Activated effector memory CD4-positive, alpha-beta T cell treated with Interleukin-2 at 50 U/mL for 16 hours (primary cell): ENCODE data around the gene SLC6A6.
"Not testable (repeated sequence)": the region's sequence is repeated elsewhere in the genome, so short reads cannot be mapped to it uniquely, and the experiment has no call there.

Source experiments
- DNase-seq: peaks from one replicate; pipeline ENCODE4 v3.0.0-alpha.2; 2020

SLC6A6 gene

DNA sequence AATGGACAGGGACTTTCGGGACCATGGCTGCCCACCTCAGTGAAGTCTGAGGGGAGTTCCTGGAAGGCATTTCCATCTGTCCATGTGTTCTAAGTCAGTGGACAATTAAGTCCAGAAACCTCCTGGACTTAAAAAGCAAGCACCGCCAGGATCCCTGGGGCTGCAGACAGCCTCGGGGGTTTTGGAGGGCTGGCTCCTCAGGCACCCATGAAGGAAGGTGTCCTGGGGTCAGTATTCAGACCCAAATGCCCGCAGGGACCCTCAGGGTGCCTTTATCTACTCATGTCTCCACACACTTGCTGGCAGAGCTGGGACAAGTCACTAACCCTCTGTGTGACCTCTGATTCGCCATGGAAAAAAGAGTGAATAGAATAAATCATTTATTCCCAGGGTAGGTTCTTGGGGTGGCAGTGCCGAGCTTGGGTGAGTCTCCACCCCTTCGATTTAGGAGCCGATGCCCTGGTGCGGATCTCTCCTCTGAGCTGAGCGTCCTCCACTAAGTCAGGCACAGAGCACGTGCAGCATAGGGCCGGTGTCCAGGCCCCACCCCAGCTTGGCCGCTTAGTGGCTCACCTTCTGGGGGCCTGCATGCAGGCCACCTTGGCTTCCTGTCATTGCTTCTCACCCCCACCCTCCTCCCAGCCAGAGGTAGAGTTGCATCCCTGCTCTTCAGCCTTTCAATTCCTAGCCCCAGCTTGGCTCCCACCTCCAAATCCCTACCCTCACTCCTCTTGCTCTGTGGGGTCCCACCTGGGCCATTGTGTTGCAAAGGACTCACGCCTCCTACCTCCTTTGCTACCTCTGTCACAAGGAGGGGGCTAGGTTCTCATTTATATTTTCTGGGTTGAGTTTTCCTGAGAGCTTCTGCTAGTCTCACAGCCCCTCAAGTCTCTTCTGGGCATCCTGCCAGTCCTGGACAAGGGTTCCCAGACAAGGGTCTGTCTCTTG lies 19.9 kb downstream of the SLC6A6 start:
- DNase-seq = no peak

DNA sequence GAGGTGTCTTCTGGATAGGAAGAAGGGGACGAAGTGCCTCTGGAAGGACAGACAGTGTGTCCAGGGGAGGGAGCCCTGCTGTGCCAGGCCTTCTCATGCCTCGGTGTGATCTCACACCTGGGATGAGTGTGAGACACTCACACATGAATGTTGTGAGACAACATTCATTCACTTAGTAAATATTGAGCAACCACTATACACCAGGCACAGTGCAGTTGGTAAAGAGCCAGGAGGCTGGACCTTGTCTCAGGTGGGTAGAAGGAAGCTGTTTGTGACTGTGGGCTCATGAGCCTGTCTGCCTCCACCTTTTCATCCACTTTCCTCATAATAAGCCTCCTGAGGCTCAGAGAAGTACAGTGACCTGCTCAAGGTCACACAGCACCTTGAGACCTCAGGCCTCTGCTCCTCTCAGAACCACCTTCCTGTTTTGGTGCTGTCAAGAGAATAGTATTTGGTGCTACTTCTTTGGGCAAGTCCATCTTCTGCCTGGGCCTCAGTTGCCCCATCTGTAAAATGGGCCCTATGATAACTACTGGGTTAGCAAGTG lies 20.9 kb downstream of the SLC6A6 start:
- no peak for DNase-seq

DNA sequence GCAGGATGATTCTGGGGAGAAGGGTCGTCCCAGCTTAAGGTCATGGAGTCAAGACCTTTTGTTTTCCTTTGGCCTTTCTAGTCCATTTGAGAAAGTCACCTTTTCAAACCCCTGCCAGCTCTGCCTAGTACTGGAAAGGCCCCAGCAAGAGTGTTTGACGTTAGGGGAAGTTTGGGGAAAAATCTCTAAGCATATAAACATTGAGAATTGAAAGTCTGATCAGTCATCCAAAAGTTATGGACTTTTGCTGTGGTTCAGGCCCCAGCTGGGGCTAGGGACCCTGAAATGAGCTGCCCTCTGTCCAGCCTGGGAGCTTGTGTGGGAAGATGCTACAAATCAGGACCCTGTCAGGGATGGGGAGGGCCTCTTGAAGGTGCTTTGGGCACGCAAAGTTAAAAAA lies 21.6 kb downstream of the SLC6A6 start:
- DNase-seq = no peak

DNA sequence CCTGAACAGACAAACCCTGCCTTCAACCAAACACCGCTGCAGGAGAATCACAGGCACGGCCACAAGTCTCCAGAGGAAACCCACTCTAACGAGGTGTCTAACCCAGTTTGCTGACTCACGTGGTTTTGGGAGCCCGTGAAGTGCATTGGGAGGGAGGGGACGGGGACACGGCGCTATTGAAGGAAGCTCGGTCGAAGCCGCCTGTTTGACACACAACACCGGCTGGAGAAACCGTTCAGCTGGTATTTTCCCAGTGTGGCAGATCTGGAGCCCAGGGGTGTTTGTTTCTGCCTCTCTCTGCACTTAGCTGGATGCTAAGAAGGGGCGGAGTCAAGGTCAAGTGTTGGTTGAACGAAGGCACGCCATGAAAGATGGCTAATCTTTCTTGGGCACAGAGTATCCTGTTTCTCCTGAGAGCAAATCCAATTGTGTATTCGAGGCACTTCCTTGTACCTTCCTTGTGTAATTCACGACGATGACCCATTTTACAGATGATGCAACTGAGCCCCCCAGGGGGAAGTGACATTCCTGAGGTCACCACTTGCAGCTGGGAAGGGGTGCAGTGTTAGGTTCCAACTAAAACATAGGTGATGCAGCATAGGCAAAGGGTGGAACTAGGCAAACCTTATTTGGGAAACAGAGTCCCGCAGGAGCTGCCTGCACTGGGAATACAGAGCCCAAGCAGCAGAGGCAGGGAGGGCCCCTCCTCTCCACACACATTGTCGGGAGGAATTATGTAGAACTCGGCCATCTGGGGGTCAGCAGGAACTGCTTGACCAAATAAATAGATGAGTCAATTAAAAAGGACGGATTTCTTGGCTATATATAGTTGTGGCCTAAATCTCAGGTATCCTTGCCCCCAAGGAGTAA lies 22.5 kb downstream of the SLC6A6 start:
- DNase-seq = peak; percentile 43

DNA sequence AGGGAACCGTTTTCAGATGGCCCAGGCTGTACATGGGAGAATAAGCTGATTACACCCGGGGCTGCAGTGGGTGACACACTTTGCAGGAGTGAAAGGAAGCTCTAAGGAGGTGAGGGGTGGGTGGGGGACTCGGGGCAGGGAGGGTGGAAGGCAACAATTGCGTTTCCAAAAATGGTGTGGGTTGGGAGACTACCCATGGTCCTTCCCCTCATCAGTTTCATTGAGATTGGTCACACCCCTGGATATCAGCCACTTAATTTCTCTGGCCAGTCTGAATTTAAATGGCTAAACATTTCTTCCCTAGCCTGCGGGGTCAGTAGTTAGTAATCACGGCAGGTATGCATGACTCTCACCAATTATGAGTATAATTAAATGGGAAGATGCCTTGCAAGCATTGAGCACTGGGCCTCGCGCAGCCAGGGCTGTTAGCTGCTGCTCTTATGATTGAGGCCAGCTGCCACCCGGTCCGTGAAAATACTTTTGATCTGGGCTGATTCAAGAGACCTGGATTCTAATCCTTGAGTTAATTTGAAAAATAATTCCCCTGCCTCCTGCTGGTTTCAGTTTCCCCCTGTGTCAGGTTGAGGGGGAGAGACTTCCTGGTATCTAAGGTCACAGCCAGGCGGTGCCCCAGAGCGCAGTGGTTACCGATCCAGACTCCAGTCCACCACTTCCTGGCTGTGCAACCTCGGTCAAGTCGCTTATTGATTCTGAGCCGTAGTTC lies 23.3 kb downstream of the SLC6A6 start:
- DNase-seq = peak; percentile 47

DNA sequence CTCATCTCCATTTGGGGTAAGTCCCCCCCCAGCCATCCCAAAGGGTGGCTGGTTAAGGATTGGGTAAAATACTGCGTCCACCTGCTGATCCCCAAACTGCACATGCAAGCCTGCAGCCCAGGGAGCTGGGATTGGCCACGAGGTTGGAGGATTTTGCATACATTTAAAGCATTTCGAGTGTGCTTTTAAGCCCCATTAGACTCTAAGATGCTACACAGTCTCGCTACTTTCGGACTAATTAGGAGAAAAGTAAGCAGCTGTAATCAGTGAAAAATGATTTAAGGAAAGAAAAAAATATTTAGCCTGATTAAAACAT lies 23.9 kb downstream of the SLC6A6 start:
- DNase-seq = no peak

DNA sequence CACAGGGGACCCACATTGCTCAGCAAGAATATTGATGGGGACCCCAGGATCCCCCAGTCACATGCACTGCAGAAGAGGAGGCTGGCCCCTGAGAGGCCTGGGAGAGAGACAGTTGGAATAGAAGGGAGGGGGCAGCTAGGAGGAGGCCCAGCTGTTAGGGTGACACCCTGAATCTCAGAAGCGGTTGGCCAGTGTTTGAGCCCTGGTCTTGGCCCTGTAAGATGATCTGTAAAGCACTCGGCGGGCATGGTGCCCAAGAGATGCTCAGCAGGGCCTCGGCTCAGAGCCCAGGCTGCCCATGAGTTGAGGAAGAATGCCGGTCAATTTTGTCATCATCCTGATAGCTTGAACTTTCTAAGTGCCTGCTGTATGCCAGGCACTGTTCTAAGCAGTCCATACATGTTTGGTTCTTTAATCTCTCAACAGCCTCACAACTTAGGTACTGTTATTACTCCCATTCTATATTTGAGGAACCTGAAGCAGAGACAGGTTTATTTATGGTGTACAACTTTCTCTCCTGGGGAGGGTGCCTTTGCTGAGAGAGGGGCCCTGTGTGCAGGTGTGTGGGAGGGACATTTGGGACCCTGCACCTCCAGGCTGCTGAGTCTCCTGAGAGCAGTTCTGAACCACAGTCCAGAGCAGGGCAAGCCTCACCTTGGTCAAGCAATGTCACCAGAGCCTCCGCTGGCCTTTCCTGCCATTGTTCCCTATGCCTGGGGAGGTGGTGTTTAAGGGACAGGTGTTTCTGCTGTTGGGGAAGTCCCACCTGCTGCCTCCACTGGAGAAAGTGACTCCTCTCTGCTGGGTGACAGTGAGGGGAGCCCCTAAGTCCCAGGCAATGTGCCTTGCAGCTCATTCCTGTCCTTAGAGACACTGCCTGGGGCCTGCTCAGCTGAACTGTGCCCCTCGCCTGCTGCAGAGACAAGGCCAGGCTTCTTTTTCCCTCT lies 26.0 kb downstream of the SLC6A6 start:
- no peak for DNase-seq

DNA sequence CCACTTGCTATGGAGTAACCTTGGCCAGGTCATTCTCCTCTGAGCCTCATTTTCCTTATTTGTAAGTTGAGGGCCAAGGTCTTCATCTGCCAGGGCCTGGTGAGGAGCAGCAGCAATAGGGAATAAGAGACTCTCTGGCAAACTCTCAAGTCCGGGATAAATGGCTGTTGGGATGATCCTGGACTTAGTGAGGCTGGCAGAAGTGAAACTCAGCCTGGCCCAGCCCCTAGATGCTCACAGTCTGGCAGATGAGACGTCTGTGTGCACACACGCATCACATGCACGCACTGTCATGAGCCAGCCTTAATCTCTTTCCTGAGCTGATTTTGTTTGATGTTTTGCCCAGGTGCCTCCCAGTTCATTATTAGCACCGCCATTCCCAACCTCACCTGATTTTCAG lies 26.8 kb downstream of the SLC6A6 start:
- no peak for DNase-seq

DNA sequence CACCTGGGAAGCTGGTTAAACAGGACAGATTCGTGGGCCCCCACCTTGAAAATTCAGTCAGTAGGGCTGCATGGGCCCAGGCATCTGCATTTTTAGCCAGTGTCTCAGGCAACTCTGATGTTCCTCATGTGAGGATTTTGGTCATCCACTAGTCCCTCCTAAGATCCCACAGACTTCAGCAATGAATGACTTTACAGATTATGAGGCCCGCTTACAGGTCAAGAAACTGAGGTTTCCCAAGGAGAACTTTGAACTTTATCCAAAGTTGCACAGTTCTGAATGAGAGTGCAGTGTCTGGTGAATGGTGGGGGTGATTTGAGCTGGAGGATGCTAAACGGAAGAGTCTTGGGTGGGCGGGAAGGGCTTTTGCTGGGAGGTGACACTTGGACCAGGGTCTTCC lies 27.2 kb downstream of the SLC6A6 start:
- no peak for DNase-seq

DNA sequence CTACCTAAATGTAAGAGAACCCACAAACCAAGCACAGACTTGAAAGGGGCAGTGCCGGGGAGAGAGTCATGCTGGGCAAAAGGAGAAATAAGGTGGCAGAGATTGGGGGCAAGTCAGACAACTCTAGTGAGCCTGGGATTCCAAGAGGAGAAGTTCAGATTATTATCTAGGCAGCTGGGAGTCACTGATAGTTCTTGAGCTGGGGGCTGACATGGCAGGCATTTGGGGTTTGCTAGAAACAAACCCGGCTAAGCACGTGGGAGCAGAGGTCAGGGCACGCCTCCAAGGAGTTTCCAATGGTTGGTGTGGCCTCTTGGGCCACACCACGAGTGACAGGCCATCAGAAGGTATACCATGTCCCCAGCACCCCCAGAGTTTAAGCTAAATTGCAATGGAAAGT lies 27.6 kb downstream of the SLC6A6 start:
- no peak for DNase-seq

DNA sequence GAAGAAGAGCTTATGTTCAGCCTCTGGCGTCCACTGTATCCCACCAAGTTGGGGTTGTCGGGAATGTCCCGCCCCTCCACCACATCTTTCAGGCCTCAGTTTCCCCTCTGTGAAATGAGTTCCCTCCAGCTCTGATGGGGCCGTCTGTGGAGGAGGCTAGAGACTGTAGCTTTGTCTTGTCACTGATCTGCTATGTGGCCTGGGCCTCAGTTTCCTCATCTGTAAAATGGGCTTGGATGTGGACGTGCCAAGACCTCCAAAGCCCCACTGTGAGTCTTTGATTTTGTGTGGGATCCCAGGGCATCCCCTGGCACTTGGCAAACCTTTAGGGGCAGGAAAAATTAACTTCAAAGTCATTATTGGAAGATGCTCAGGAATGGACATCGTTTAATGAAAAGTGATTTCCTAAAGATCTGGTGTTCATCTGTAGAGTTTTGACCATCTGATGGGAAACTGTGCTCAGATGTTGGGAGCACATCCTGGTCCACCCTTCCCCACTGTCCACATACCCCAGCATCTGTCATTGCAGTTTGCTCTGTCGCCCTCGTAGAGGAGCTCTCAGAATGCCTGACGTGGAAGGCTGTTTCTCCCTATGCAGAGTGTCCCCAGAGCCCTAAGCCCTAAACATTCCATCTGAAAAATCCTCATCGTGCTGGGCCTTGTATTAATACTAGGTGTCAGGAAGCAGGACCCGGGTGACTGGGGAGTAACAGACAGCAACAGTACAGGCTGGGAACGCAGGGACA lies 28.5 kb downstream of the SLC6A6 start:
- no peak for DNase-seq

DNA sequence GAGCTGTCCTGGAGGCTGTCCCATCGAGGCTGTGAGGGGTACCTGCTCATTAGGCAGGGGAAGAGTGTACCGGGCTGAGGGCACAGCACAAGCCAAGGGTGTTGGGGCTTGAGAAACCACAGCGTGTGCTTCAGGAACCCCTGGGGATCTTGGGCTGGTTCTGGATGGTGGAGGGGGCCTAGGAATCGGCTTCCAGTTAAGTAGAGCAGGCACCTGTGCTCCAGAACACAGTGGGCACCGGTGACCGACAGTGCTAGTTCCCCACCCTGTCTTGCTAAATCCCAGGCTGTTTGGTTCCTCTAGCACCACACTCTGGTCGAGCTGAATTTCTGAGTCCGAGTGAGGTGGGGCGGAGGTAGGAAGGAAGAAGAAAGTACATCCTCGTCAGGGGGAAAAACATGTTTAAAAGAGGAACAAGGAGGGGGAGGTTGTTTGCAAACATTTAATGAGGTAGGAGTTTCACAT lies 29.1 kb downstream of the SLC6A6 start:
- no peak for DNase-seq

DNA sequence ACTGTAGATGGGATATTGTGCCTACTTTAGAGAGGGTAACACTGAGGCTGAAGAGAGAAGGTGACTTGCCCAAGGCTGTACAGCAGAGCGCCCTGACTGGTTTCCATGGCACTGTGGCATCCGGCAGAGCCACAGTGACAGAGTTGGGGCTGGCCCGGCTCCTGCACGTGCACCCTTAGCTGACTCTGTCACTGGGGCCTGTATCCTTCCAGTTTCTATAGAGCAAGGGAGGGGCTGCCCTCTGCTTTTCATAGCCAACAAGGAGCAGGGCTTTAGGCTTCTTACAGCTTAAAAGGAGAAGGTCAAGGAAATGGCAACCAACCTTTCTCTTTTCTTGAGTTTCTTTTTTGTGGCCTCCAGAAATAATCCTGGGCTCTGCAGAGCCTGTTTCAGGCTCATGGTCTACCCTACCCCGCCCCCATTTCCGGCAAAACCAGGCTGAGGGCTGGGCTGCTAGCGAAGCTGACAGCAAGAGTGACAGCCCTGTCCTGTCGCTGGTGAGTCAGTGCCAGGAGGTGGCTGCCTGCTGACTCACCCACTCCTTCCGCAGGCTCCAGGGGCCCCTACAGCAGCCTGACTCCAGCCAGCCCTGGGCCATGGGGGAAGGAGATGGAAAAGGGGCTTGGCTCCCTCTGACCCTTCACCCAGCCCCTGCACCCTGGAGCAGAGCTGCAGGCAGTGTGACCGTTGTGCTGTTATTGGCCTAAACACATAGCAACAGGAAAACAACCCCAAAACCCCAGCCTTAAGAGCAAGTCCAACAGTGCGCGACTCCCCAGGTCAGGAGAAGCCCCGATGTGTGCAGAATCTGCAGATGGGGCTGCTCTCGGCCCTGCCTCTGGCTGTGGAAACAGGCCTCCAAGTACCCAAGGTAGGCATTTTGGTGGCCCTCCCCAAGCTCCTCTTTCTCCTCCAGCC lies 29.8 kb downstream of the SLC6A6 start:
- peak; percentile 92 for DNase-seq

DNA sequence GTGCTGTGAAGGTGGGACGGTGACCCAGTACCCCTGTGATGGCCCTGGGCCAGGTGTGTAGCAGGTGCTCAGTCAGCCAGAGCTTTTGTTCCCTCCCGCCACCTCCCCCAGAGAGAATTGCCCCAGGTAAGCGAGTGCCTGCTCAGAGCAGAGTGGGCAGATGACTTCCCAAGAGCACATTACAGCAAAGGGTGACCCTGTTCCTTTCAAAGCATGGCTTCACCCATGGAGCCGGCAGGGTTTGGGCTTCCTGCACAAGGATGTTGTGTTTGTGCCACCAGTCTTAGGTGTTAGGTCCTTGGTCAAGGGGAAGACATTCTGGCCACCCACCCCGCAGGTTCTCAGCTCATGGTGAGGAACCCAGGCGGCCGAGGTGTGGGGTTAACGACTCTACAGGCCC lies 30.7 kb downstream of the SLC6A6 start:
- no peak for DNase-seq

DNA sequence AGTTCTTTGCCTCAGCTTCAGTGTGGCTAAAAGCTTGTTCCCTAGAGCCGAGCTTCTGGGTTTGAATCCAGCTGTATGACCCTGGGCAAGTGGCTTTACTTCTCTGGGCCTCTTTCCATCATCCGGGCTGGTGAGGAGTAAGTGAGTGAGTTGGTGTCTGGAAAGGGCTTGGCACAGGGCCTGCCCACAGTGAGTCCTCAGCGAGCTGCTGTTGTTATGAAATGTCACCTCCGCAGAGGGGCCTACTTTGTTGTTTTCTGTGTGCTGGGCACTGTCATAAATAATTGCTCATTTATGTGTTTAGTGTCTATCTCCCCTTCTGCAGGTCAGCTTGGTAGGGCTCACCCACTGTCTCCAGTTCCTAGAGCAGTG lies 31.7 kb downstream of the SLC6A6 start:
- no peak for DNase-seq

DNA sequence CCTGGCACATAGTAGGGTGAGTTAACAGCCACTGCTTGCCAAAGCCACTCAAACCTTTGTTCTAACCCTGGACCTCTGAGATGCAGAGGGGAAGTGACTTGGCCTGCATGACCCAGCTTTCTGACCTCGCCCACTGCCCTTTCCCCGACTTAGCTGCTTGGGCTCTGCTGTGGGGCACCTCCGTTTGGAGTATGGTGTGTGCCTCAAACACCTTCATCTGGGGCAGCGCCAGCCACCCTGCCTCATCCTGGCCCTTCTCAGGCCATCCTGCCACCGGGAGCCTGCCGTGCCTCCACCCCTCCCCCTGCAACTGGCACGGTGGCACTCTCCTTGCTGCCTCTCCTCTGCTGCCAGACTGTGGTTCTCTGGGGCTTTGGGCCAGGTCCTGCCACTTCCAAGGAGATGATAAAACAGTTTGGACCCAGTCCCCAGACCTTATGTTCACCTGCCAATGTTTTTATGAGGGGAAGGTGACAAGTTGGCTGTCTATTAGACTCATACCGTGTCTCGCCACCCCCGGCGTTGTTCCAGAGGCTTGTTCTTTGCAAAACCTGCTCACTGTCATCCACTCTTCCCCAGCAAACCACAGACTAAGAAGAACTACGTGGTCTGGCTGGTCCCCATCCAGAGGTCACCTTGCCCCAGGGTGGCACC lies 32.2 kb downstream of the SLC6A6 start:
- no peak for DNase-seq

DNA sequence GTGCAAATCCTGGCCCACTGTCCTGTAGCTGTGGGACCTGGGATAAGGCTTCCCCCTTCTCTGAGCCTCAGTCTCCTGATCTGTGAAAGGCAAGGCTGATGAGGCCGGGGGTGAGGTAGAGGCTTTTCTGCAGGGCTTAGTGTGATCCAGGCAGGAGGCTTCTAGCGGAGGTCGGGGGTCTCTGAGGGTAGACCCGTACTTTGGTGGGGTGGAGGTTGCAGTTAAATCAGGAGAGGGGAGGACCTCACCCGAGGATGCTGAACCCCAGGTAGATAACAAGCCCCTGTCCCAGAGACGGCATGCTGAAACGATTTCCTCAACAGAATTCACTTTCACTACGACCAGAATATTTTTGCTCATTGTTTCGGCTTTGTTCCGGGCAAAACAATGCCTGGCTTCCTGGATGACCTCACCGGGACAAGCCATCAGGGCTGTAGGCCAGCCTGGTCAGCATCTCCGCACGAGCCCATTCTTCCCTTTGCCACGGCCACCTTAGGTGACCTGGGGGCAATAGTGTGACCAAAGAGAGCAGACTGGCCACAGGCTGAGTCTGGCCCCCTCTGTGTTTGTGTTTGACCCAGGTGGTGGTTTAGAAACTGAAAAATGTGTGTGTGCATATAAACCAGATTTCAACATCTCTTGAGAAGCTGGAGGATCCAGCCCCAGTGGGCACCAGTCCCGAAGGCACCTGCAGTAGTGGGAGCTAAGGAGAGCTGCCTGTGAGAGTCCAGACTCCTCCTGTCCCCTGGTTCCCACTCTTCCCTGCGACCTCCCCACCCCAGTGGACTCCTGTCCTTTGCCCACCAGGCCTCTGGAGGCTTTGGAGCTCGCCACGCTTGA lies 33.0 kb downstream of the SLC6A6 start:
- no peak for DNase-seq

DNA sequence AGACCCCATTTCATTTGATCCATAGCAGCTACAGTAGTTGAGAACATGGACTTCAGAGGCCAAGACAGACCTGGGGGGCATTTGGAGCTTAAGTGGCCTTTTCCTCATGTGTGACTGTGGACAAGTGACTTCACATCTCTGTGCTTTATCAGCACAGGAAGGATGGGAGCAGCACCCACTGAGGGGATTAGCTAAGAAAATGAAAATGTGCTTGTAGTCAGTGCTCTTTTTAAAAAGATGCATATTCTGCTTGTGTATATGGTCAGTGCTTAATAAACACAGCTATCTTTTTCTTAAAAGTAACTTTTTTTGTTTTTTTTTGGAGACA lies 34.5 kb downstream of the SLC6A6 start:
- DNase-seq = no peak

DNA sequence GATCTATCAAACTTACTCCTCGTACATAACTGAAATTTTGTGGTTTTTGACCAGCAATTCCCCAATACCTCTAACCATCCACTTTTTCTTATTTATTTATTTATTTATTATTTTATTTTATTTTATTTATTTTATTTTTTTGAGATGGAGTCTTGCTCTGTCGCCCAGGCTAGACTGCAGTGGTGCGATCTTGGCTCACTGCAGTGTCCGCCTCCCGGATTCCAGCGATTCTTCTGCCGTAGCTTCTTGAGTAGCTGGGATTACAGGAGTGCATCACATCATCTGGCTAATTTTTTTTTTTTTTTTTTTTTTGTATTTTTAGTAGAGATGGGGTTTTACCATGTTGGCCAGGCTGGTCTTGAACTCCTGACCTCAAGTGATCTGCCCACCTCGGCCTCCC lies 35.3 kb downstream of the SLC6A6 start:
- DNase-seq = not testable (repeated sequence)
